A549 (cell line): ENCODE measurements around the gene ANO6.

Experiments used
- BHLHE40 ChIP-seq: IDR thresholded peaks from 2 replicates; pipeline ENCODE4 v1.6.1; 2012; ENCODE audit warnings: low read depth, low read length, inconsistent platforms
- CHD4 ChIP-seq: fragments of 200-600 bp; sonication (generic); IDR thresholded peaks from 2 replicates; pipeline ENCODE4 v1.6.1; 2016; ENCODE audit warnings: antibody characterized with exemption, mild to moderate bottlenecking, borderline replicate concordance
- EP300 ChIP-seq, 2 experiments: fragments of >200 bp; sonication (Bioruptor Twin); formaldehyde crosslinking; IDR thresholded peaks; 2 replicates in 1 of 2; 3 replicates in 1 of 2; pipeline ENCODE4 v1.6.1; 2016 to 2017
- NR3C1 ChIP-seq: fragments of >200 bp; sonication (Bioruptor Twin); formaldehyde crosslinking; IDR thresholded peaks from 3 replicates; pipeline ENCODE4 v1.6.1; 2017
- PHF8 ChIP-seq: fragments of 200-600 bp; sonication (generic); IDR thresholded peaks from 2 replicates; pipeline ENCODE4 v1.6.1; 2016; ENCODE audit warnings: low read depth, mild to moderate bottlenecking, antibody characterized with exemption, moderate library complexity, borderline replicate concordance
- POLR2A ChIP-seq: IDR thresholded peaks from 2 replicates; pipeline ENCODE4 v1.6.1; 2012; ENCODE audit warnings: mild to moderate bottlenecking, low read length
- RAD21 ChIP-seq, 2 experiments: fragments of >200 bp in 1 of 2; sonication (Bioruptor Twin) in 1 of 2; formaldehyde crosslinking in 1 of 2; IDR thresholded peaks in 1 of 2; conservative IDR thresholded peaks in 1 of 2; 2 replicates in 1 of 2; 3 replicates in 1 of 2; pipeline ENCODE4 v1.6.1; 2012 to 2018; ENCODE audit warnings: inconsistent platforms in 1 of 2
- TF ChIP-seq, protein P1 (sequence below): fragments of >200 bp; sonication (Bioruptor Twin); formaldehyde crosslinking; IDR thresholded peaks from 3 replicates; pipeline ENCODE4 v1.5.1; 2016
- TF ChIP-seq, protein P2 (sequence below): fragments of 250-450 bp; sonication (Bioruptor Pico); IDR thresholded peaks from 2 replicates; pipeline ENCODE4 v1.5.0; 2020; ENCODE audit warnings: low read depth, mild to moderate bottlenecking, moderate library complexity
- TF ChIP-seq, protein P3 (sequence below): fragments of 200-600 bp; sonication (generic); IDR thresholded peaks from 2 replicates; pipeline ENCODE4 v1.6.1; 2016; ENCODE audit warnings: antibody characterized with exemption, mild to moderate bottlenecking, moderate library complexity
- TF ChIP-seq, protein P4 (sequence below): fragments of 150-350 bp; IDR thresholded peaks from 2 replicates; pipeline ENCODE4 v1.6.1; 2014; ENCODE audit warnings: low read depth, mild to moderate bottlenecking, low read length

DNA sequence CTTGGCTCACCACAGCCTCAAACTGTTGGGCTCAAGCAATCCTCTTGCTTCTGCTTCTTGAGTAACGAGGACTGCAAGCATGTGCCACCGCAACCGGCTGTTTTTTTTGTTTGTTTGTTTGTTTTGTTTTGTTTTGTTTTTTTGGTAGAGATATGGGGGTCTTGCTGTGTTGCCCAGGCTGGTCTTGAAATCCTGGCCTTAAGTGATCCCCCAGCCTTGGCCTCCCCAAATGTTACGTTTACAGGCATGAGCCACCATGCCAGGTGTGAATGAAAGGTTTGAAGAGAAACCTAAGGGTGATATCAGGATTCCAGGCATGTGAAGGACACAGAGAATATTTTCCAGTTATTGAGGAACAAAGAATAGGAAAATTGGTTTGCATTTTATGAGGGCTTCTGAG lies 45.0 kb downstream of the ANO6 start:
- TF ChIP-seq EP300 (IDR thresholded peaks at IDR 0.05) (no peak), POLR2A (no peak), CHD4 (no peak), NR3C1 (no peak), RAD21 (conservative IDR thresholded peaks at IDR 0.05 in 1 of 2, IDR thresholded peaks at IDR 0.05 in 1 of 2) (no peak), BHLHE40 (no peak), PHF8 (no peak)
- TF ChIP-seq, protein P1, sequence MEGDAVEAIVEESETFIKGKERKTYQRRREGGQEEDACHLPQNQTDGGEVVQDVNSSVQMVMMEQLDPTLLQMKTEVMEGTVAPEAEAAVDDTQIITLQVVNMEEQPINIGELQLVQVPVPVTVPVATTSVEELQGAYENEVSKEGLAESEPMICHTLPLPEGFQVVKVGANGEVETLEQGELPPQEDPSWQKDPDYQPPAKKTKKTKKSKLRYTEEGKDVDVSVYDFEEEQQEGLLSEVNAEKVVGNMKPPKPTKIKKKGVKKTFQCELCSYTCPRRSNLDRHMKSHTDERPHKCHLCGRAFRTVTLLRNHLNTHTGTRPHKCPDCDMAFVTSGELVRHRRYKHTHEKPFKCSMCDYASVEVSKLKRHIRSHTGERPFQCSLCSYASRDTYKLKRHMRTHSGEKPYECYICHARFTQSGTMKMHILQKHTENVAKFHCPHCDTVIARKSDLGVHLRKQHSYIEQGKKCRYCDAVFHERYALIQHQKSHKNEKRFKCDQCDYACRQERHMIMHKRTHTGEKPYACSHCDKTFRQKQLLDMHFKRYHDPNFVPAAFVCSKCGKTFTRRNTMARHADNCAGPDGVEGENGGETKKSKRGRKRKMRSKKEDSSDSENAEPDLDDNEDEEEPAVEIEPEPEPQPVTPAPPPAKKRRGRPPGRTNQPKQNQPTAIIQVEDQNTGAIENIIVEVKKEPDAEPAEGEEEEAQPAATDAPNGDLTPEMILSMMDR = no peak
- TF ChIP-seq, protein P2, sequence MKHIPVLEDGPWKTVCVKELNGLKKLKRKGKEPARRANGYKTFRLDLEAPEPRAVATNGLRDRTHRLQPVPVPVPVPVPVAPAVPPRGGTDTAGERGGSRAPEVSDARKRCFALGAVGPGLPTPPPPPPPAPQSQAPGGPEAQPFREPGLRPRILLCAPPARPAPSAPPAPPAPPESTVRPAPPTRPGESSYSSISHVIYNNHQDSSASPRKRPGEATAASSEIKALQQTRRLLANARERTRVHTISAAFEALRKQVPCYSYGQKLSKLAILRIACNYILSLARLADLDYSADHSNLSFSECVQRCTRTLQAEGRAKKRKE (CRISPR knock-in tag) = no peak
- TF ChIP-seq, protein P3, sequence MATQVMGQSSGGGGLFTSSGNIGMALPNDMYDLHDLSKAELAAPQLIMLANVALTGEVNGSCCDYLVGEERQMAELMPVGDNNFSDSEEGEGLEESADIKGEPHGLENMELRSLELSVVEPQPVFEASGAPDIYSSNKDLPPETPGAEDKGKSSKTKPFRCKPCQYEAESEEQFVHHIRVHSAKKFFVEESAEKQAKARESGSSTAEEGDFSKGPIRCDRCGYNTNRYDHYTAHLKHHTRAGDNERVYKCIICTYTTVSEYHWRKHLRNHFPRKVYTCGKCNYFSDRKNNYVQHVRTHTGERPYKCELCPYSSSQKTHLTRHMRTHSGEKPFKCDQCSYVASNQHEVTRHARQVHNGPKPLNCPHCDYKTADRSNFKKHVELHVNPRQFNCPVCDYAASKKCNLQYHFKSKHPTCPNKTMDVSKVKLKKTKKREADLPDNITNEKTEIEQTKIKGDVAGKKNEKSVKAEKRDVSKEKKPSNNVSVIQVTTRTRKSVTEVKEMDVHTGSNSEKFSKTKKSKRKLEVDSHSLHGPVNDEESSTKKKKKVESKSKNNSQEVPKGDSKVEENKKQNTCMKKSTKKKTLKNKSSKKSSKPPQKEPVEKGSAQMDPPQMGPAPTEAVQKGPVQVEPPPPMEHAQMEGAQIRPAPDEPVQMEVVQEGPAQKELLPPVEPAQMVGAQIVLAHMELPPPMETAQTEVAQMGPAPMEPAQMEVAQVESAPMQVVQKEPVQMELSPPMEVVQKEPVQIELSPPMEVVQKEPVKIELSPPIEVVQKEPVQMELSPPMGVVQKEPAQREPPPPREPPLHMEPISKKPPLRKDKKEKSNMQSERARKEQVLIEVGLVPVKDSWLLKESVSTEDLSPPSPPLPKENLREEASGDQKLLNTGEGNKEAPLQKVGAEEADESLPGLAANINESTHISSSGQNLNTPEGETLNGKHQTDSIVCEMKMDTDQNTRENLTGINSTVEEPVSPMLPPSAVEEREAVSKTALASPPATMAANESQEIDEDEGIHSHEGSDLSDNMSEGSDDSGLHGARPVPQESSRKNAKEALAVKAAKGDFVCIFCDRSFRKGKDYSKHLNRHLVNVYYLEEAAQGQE = no peak
- TF ChIP-seq, protein P4, sequence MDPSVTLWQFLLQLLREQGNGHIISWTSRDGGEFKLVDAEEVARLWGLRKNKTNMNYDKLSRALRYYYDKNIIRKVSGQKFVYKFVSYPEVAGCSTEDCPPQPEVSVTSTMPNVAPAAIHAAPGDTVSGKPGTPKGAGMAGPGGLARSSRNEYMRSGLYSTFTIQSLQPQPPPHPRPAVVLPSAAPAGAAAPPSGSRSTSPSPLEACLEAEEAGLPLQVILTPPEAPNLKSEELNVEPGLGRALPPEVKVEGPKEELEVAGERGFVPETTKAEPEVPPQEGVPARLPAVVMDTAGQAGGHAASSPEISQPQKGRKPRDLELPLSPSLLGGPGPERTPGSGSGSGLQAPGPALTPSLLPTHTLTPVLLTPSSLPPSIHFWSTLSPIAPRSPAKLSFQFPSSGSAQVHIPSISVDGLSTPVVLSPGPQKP = no peak
